SK-N-SH treated with all-trans-retinoic acid at 6 μM for 48 hours (cell line): ENCODE results near the gene IL20RA.

Experiments used
- ATAC-seq: fragments of 200-7000 bp; cut with Tn5 transposase; 3 replicates; pipeline ENCODE4 v1.9.1; 2020; ENCODE audit warnings: mild to moderate bottlenecking, moderate library complexity
- ARNTL ChIP-seq: fragments of 450-650 bp; formaldehyde crosslinking; IDR thresholded peaks from 2 replicates; pipeline ENCODE4 v1.5.0; 2020; ENCODE audit warnings: low read depth, mild to moderate bottlenecking, moderate library complexity, borderline replicate concordance
- BACH2 ChIP-seq: fragments of 250-450 bp; sonication (Bioruptor Pico); IDR thresholded peaks from 2 replicates; pipeline ENCODE4 v1.9.0; 2021; ENCODE audit warnings: mild to moderate bottlenecking, borderline replicate concordance
- CSDC2 ChIP-seq: fragments of 250-450 bp; sonication (Bioruptor Pico); IDR thresholded peaks from 2 replicates; pipeline ENCODE4 v1.5.0; 2020; ENCODE audit warnings: mild to moderate bottlenecking, moderate library complexity
- ESRRG ChIP-seq: fragments of 250-450 bp; sonication (Bioruptor Pico); IDR thresholded peaks from 2 replicates; pipeline ENCODE4 v1.6.1; 2021; ENCODE audit warnings: mild to moderate bottlenecking
- GLIS3 ChIP-seq: fragments of 250-450 bp; sonication (Bioruptor Pico); IDR thresholded peaks from 2 replicates; pipeline ENCODE4 v1.5.0; 2020; ENCODE audit warnings: mild to moderate bottlenecking, moderate library complexity
- ISL1 ChIP-seq: fragments of 250-450 bp; sonication (Bioruptor Pico); IDR thresholded peaks from 2 replicates; pipeline ENCODE4 v2.1.2; 2022; ENCODE audit warnings: mild to moderate bottlenecking, moderate library complexity
- OSR1 ChIP-seq: fragments of 250-450 bp; sonication (Bioruptor Pico); IDR thresholded peaks from 2 replicates; pipeline ENCODE4 v1.8.0; 2022; ENCODE audit warnings: moderate library complexity, mild to moderate bottlenecking, inconsistent platforms
- PPARA ChIP-seq: fragments of 250-450 bp; sonication (Bioruptor Pico); IDR thresholded peaks from 2 replicates; pipeline ENCODE4 v1.5.0; 2020; ENCODE audit warnings: mild to moderate bottlenecking, borderline replicate concordance
- RARB ChIP-seq: fragments of 250-450 bp; sonication (Bioruptor Pico); IDR thresholded peaks from 2 replicates; pipeline ENCODE4 v1.8.0; 2021; ENCODE audit warnings: mild to moderate bottlenecking, moderate library complexity
- SNAI2 ChIP-seq: fragments of 250-450 bp; sonication (Bioruptor Pico); IDR thresholded peaks from 2 replicates; pipeline ENCODE4 v1.5.0; 2020; ENCODE audit warnings: mild to moderate bottlenecking, moderate library complexity
- TOX ChIP-seq: fragments of 250-450 bp; sonication (Bioruptor Pico); IDR thresholded peaks from 2 replicates; pipeline ENCODE4 v1.8.0; 2021; ENCODE audit warnings: mild to moderate bottlenecking, moderate library complexity, borderline replicate concordance
- ZC3H10 ChIP-seq: fragments of 250-450 bp; sonication (Bioruptor Pico); IDR thresholded peaks from 2 replicates; pipeline ENCODE4 v1.5.1; 2021; ENCODE audit warnings: mild to moderate bottlenecking, moderate library complexity
- ZFP3 ChIP-seq: fragments of 250-450 bp; sonication (Bioruptor Pico); IDR thresholded peaks from 2 replicates; pipeline ENCODE4 v1.5.0; 2020; ENCODE audit warnings: mild to moderate bottlenecking, moderate library complexity
- ZFP30 ChIP-seq: fragments of 450-650 bp; formaldehyde crosslinking; IDR thresholded peaks from 2 replicates; pipeline ENCODE4 v1.5.0; 2022; ENCODE audit warnings: mild to moderate bottlenecking, moderate library complexity
- ZNF70 ChIP-seq: fragments of 450-650 bp; formaldehyde crosslinking; IDR thresholded peaks from 2 replicates; pipeline ENCODE4 v1.5.0; 2020; ENCODE audit warnings: mild to moderate bottlenecking, moderate library complexity
- ZNF8 ChIP-seq: fragments of 450-650 bp; formaldehyde crosslinking; IDR thresholded peaks from 2 replicates; pipeline ENCODE4 v1.5.0; 2020; ENCODE audit warnings: mild to moderate bottlenecking, moderate library complexity
- TF ChIP-seq, protein P1 (sequence below): fragments of 250-450 bp; sonication (Bioruptor Pico); IDR thresholded peaks from 2 replicates; pipeline ENCODE4 v1.5.0; 2020; ENCODE audit warnings: mild to moderate bottlenecking, moderate library complexity
- TF ChIP-seq, protein P2 (sequence below): fragments of 250-450 bp; sonication (Bioruptor Pico); IDR thresholded peaks from 2 replicates; pipeline ENCODE4 v1.8.0; 2021; ENCODE audit warnings: low read depth, mild to moderate bottlenecking, moderate library complexity, borderline replicate concordance
- TF ChIP-seq, protein P3 (sequence below): fragments of 250-450 bp; sonication (Bioruptor Pico); IDR thresholded peaks from 2 replicates; pipeline ENCODE4 v1.8.0; 2020; ENCODE audit warnings: mild to moderate bottlenecking, moderate library complexity, borderline replicate concordance
- TF ChIP-seq, protein P4 (sequence below): fragments of 250-450 bp; sonication (Bioruptor Pico); IDR thresholded peaks from 2 replicates; pipeline ENCODE4 v1.5.1; 2020; ENCODE audit warnings: low read depth, mild to moderate bottlenecking, moderate library complexity
- TF ChIP-seq, protein P5 (sequence below): fragments of 250-450 bp; sonication (Bioruptor Pico); IDR thresholded peaks from 2 replicates; pipeline ENCODE4 v1.5.1; 2021; ENCODE audit warnings: mild to moderate bottlenecking, moderate library complexity

The IL20RA gene

DNA sequence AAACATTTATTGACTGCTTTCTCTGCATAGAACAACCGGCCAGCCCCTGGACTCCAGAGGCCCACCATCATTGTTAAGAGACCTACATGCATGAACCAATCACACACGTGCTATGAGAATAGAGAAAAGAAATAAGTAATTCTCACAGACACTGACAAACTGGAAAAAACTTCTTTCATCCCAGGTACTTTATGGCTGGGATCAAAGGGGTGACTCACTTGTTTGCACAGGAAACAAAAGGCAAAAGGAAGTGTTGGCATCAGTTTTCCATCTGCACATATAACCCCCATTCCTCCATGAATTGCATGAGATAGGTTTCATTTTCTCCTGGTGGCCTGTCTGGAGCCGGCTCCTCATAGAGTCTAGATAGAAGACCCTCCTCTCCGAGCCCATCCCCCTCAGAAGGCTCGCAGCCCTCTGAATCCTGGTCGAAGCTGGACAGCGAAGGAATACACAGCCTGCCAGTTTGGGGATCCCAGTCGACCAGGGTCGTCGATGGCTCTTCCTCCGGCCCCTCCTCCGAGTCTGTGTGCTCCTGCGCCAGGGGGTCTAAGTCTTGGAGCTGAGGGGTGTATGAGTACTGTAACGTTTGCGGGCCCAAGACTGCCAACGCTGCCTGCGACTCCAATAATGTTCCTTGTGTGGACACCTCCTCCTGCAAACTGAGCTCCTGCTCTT, 43.3 kb downstream of the IL20RA start:
- TF ChIP-seq ESRRG (no peak), ARNTL (CRISPR knock-in tag) (no peak), CSDC2 (CRISPR knock-in tag) (no peak), ISL1 (CRISPR knock-in tag) (no peak), BACH2 (no peak), ZC3H10 (CRISPR knock-in tag) (no peak), OSR1 (CRISPR knock-in tag) (no peak), TOX (CRISPR knock-in tag) (no peak), ZFP3 (CRISPR knock-in tag) (no peak), PPARA (CRISPR knock-in tag) (no peak), ZNF70 (CRISPR knock-in tag) (no peak), GLIS3 (no peak), RARB (no peak), SNAI2 (CRISPR knock-in tag) (no peak)
- TF ChIP-seq, protein P1, sequence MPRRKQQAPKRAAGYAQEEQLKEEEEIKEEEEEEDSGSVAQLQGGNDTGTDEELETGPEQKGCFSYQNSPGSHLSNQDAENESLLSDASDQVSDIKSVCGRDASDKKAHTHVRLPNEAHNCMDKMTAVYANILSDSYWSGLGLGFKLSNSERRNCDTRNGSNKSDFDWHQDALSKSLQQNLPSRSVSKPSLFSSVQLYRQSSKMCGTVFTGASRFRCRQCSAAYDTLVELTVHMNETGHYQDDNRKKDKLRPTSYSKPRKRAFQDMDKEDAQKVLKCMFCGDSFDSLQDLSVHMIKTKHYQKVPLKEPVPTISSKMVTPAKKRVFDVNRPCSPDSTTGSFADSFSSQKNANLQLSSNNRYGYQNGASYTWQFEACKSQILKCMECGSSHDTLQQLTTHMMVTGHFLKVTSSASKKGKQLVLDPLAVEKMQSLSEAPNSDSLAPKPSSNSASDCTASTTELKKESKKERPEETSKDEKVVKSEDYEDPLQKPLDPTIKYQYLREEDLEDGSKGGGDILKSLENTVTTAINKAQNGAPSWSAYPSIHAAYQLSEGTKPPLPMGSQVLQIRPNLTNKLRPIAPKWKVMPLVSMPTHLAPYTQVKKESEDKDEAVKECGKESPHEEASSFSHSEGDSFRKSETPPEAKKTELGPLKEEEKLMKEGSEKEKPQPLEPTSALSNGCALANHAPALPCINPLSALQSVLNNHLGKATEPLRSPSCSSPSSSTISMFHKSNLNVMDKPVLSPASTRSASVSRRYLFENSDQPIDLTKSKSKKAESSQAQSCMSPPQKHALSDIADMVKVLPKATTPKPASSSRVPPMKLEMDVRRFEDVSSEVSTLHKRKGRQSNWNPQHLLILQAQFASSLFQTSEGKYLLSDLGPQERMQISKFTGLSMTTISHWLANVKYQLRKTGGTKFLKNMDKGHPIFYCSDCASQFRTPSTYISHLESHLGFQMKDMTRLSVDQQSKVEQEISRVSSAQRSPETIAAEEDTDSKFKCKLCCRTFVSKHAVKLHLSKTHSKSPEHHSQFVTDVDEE (CRISPR knock-in tag) = no peak
- TF ChIP-seq, protein P2, sequence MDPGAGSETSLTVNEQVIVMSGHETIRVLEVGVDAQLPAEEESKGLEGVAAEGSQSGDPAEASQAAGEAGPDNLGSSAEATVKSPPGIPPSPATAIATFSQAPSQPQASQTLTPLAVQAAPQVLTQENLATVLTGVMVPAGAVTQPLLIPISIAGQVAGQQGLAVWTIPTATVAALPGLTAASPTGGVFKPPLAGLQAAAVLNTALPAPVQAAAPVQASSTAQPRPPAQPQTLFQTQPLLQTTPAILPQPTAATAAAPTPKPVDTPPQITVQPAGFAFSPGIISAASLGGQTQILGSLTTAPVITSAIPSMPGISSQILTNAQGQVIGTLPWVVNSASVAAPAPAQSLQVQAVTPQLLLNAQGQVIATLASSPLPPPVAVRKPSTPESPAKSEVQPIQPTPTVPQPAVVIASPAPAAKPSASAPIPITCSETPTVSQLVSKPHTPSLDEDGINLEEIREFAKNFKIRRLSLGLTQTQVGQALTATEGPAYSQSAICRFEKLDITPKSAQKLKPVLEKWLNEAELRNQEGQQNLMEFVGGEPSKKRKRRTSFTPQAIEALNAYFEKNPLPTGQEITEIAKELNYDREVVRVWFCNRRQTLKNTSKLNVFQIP (CRISPR knock-in tag) = no peak
- TF ChIP-seq, protein P3, sequence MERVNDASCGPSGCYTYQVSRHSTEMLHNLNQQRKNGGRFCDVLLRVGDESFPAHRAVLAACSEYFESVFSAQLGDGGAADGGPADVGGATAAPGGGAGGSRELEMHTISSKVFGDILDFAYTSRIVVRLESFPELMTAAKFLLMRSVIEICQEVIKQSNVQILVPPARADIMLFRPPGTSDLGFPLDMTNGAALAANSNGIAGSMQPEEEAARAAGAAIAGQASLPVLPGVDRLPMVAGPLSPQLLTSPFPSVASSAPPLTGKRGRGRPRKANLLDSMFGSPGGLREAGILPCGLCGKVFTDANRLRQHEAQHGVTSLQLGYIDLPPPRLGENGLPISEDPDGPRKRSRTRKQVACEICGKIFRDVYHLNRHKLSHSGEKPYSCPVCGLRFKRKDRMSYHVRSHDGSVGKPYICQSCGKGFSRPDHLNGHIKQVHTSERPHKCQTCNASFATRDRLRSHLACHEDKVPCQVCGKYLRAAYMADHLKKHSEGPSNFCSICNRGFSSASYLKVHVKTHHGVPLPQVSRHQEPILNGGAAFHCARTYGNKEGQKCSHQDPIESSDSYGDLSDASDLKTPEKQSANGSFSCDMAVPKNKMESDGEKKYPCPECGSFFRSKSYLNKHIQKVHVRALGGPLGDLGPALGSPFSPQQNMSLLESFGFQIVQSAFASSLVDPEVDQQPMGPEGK = no peak
- no peak for ATAC-seq

DNA sequence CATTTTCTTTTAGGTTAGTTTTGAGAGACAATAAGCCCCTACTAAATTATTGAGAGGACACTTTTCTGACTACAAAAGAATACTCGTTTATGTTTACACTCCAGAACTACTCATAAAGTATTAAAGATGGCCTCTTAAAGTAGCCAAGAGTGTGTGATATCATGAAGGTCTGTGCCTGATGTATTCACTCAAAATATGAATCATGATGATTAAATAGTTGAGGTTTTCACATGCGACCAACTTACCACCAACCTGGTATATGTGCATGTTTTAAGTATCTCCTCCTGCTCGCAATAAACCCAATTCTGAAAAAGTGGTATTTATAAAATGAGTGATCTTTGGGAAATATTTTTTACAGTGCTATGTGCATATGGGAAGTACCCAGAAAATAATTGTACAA, 43.9 kb downstream of the IL20RA start:
- TF ChIP-seq PPARA (CRISPR knock-in tag) (no peak), ZNF8 (CRISPR knock-in tag) (no peak), TOX (CRISPR knock-in tag) (no peak), ZFP3 (CRISPR knock-in tag) (no peak), RARB (no peak), GLIS3 (no peak), SNAI2 (CRISPR knock-in tag) (no peak), ZC3H10 (CRISPR knock-in tag) (no peak), ARNTL (CRISPR knock-in tag) (no peak), ZNF70 (CRISPR knock-in tag) (no peak), ZFP30 (CRISPR knock-in tag) (no peak), OSR1 (CRISPR knock-in tag) (no peak)
- TF ChIP-seq, protein P2 (CRISPR knock-in tag) = no peak
- TF ChIP-seq, protein P3 = no peak
- TF ChIP-seq, protein P4, sequence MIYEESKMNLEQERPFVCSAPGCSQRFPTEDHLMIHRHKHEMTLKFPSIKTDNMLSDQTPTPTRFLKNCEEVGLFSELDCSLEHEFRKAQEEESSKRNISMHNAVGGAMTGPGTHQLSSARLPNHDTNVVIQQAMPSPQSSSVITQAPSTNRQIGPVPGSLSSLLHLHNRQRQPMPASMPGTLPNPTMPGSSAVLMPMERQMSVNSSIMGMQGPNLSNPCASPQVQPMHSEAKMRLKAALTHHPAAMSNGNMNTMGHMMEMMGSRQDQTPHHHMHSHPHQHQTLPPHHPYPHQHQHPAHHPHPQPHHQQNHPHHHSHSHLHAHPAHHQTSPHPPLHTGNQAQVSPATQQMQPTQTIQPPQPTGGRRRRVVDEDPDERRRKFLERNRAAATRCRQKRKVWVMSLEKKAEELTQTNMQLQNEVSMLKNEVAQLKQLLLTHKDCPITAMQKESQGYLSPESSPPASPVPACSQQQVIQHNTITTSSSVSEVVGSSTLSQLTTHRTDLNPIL = no peak
- TF ChIP-seq, protein P5, sequence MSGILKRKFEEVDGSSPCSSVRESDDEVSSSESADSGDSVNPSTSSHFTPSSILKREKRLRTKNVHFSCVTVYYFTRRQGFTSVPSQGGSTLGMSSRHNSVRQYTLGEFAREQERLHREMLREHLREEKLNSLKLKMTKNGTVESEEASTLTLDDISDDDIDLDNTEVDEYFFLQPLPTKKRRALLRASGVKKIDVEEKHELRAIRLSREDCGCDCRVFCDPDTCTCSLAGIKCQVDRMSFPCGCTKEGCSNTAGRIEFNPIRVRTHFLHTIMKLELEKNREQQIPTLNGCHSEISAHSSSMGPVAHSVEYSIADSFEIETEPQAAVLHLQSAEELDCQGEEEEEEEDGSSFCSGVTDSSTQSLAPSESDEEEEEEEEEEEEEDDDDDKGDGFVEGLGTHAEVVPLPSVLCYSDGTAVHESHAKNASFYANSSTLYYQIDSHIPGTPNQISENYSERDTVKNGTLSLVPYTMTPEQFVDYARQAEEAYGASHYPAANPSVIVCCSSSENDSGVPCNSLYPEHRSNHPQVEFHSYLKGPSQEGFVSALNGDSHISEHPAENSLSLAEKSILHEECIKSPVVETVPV (CRISPR knock-in tag) = no peak
- no peak for ATAC-seq
